GM19463 (cell line): ENCODE results near the gene THSD4.
"Not testable (repeated sequence)": the region's sequence is repeated elsewhere in the genome, so short reads cannot be mapped to it uniquely, and the experiment has no call there.

Experiments
- ATAC-seq: cut with Tn5 transposase; IDR thresholded peaks from one replicate; pipeline ENCODE4 v1.9.1; 2021; ENCODE audit warnings: mild to moderate bottlenecking, moderate library complexity; ENCODE audit not compliant: unreplicated experiment

THSD4 gene

DNA sequence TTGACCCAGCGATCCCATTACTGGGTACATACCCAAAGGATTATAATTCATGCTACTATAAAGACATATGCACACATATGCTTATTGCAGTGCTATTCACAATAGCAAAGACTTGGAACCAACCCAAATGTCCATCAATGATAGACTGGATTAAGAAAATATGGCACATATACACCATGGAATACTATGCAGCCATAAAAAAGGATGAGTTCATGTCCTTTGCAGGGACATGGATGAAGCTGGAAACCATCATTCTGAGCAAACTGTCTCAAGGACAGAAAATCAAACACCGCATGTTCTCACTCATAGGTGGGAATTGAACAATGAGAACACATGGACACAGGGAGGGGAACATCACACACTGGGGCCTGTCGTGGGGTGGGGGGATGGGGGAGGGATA lies 286.5 kb downstream of the THSD4 start:
- not testable (repeated sequence) for ATAC-seq

GRCh38 chr15:71409541-71409940 lies 294.3 kb downstream of the THSD4 start:
- ATAC-seq = no peak

- ATAC-seq = no peak
Observed at GRCh38 chr15:71410347-71410746, 295.1 kb downstream of the THSD4 start.

- no peak for ATAC-seq
Observed at GRCh38 chr15:71411538-71412482, 296.5 kb downstream of the THSD4 start.

DNA sequence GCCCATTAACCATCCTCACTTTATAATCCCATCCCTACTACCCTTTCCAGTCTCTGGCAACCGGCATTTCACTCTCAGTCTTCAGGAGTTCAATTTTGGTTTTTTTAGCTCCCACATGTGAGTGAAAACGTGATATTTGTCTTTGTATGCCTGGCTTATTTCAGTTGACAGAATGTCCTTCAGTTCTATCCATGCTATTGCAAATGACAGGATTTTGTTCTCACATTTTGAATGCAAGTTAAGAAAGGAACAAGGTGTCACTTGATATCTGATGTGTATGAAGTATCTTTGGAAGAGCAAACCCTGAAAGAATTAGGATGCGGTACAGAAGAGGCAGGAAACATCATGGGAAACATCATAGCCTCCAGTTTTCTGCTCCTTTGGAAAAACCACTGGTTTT lies 298.1 kb downstream of the THSD4 start:
- no peak for ATAC-seq

GRCh38 chr15:71414853-71415252 lies 299.6 kb downstream of the THSD4 start:
- no peak for ATAC-seq

GRCh38 chr15:71422530-71423259 lies 307.4 kb downstream of the THSD4 start:
- no peak for ATAC-seq

- no peak for ATAC-seq
Observed at GRCh38 chr15:71424765-71425164, 309.5 kb downstream of the THSD4 start.

GRCh38 chr15:71425388-71425787 lies 310.1 kb downstream of the THSD4 start:
- no peak for ATAC-seq

- no peak for ATAC-seq
Observed at GRCh38 chr15:71426792-71427191, 311.5 kb downstream of the THSD4 start.

- ATAC-seq = no peak
Observed at GRCh38 chr15:71430782-71431181, 315.5 kb downstream of the THSD4 start.

DNA sequence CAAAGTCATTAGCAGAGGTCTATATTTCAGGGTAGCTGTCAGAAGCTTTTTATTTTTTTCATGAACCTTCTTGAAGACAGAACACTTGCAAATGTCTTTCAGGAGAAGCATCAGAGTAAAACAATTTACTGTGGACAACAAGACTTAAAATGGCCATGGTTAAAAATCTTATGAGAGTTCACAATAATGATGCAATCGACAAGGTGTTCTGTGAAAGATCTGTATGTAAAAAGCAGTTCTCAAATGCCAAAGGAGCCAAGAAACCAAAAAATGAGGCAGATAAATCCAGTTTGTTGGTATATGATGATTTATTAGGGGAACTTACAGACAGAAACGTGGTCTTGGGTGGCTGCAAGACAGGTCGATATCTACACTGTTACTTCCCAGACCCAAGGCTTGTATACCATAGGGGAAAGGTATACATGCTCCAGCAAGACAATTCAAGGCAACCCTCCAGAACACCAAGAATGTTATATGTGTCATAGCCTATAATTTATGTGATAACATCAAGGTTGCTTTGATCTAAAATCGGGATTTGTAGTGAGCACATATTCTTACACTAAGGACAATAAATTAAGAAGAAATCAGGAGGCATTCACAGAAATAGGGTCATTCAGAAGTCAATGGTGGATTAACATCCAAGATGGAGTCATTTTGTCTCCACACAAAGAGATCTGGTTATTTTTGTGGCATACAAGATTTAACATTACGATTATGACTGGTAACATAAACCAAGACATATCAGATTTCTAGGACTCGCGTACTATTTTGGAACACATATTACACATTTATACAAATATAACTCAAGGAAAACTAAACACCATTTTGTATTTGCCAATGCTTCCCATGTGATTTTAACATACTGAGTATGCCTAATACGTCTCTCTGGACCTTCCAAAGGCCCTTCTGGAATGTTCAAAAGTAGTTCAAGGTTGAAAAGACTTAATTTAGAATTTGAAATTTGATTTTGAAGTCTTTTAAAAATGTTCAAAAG lies 316.4 kb downstream of the THSD4 start:
- ATAC-seq = no peak

- ATAC-seq = no peak
Observed at GRCh38 chr15:71433402-71433801, 318.1 kb downstream of the THSD4 start.

GRCh38 chr15:71434774-71435173 lies 319.5 kb downstream of the THSD4 start:
- no peak for ATAC-seq

GRCh38 chr15:71435552-71435951 lies 320.3 kb downstream of the THSD4 start:
- no peak for ATAC-seq

DNA sequence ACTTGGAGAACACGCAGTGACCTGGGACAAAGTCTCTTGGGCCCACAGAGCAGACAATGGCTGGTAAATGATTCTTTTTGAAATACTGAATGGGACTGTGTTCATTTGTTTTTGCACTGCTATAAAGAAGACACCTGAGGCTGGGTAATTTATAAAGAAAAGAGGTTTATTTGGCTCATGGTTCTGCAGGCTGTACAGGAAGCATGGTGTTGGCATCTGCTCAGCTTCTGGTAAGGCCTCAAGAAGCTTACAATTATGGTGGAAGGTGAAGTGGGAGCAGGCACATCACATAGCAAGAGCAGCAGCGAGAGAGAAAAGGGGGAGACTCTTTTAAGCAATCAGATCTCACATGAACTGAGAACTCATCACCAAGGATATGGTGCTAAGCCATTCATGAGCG lies 321.6 kb downstream of the THSD4 start:
- ATAC-seq = no peak

DNA sequence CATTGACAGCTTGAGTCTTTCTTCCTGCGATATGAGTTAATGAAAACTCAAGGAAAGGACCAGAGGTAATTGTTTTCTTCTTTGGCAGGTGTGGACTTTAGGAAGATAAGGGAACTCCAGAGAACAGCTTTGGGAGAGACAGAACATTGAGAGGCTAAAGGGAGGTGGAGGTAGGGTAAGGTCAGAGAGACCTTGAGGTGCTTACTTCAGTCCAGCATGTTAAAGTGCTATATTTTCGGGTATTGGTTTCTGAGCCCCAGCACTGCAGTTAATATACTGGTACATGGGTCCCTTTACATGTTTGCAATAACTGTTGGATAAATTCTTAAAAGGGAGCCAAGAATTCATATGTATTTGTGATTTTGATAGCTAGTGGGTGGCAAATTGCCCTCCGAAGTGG lies 322.1 kb downstream of the THSD4 start:
- ATAC-seq = no peak

- no peak for ATAC-seq
Observed at GRCh38 chr15:71437919-71438318, 322.6 kb downstream of the THSD4 start.

- not testable (repeated sequence) for ATAC-seq
Observed at GRCh38 chr15:71439478-71439877, 324.2 kb downstream of the THSD4 start.

- no peak for ATAC-seq
Observed at GRCh38 chr15:71440489-71441110, 325.3 kb downstream of the THSD4 start.
